IMR-90 (cell line): ENCODE results near the gene PARP12. TPM values are rescaled to one million over a fixed set of nuclear protein-coding genes. Genes with fewer than 3 reads are reported as not detected.

ENCODE experiments used
- ATAC-seq: fragments of 200-7000 bp; cut with Tn5 transposase; 2 replicates; pipeline ENCODE4 v1.9.1; 2020; ENCODE audit warnings: low read depth, mild to moderate bottlenecking, moderate library complexity
- BruUV-seq: library from RNA; stranded (reverse); fragments of 400-500 nt; replicated peaks from 2 replicates; lab custom pipeline; 2021; lab: Mats Ljungman, UMichigan
- CTCF ChIA-PET: fragments of 300-600 bp; formaldehyde crosslinking; extraction: SDS; loops from one replicate; lab custom pipeline; 2021; ENCODE audit warnings: antibody characterized with exemption; lab: Yijun Ruan, JAX
- POLR2A ChIA-PET: fragments of 300-600 bp; sonication (Branson Sonifier 250); formaldehyde crosslinking; loops from one replicate; lab custom pipeline; 2022; ENCODE audit warnings: antibody characterized with exemption; ENCODE audit not compliant: unreplicated experiment; lab: Charles Lee
- DNase-seq: peaks from one replicate; pipeline ENCODE4 v3.0.0; 2013
- H2AFZ ChIP-seq: replicated peaks from 2 replicates; pipeline ENCODE3; 2013; ENCODE audit warnings: low read length, mild to moderate bottlenecking; ENCODE audit not compliant: poor library complexity
- H2AK5ac ChIP-seq: 2 replicates; pipeline ENCODE4 v1.6.1; 2013; ENCODE audit warnings: low read depth, low read length, inconsistent platforms
- H2AK9ac ChIP-seq: replicated peaks from 2 replicates; pipeline ENCODE3; 2013; ENCODE audit warnings: mild to moderate bottlenecking, low read depth, low read length, moderate library complexity; ENCODE audit not compliant: poor library complexity
- H2BK120ac ChIP-seq: 2 replicates; pipeline ENCODE4 v1.6.1; 2013; ENCODE audit warnings: low read depth, low read length, inconsistent platforms
- H2BK15ac ChIP-seq: 3 replicates; pipeline ENCODE4 v1.6.1; 2013; ENCODE audit warnings: low read depth, low read length, inconsistent platforms
- H2BK20ac ChIP-seq: 2 replicates; pipeline ENCODE4 v1.6.1; 2013; ENCODE audit warnings: low read depth, mild to moderate bottlenecking, inconsistent platforms, low read length, moderate library complexity
- H2BK5ac ChIP-seq: 2 replicates; pipeline ENCODE4 v1.6.1; 2013; ENCODE audit warnings: mild to moderate bottlenecking, low read depth, low read length, inconsistent platforms; ENCODE audit not compliant: poor library complexity, severe bottlenecking
- H3K14ac ChIP-seq: replicated peaks from 2 replicates; pipeline ENCODE4 v1.6.1; 2013; ENCODE audit warnings: low read depth, low read length, inconsistent platforms
- H3K18ac ChIP-seq: 2 replicates; pipeline ENCODE4 v1.6.1; 2013; ENCODE audit warnings: low read depth, low read length, control low read depth
- H3K23ac ChIP-seq: 2 replicates; pipeline ENCODE4 v1.6.1; 2013; ENCODE audit warnings: low read depth, low read length, inconsistent platforms
- H3K27ac ChIP-seq: 2 replicates; pipeline ENCODE4 v1.5.1; 2013; ENCODE audit warnings: mild to moderate bottlenecking, control low read depth, low read length; ENCODE audit not compliant: insufficient read depth
- H3K27me3 ChIP-seq: 2 replicates; pipeline ENCODE4 v1.6.1; 2013; ENCODE audit warnings: low read length; ENCODE audit not compliant: control insufficient read depth, insufficient read depth
- H3K36me3 ChIP-seq: 2 replicates; pipeline ENCODE4 v1.6.1; 2013; ENCODE audit warnings: low read length, mixed read lengths; ENCODE audit not compliant: control insufficient read depth, insufficient read depth
- H3K4ac ChIP-seq: 2 replicates; pipeline ENCODE4 v1.6.1; 2013; ENCODE audit warnings: low read depth, low read length, inconsistent platforms
- H3K4me1 ChIP-seq: 2 replicates; pipeline ENCODE4 v1.6.1; 2013; ENCODE audit warnings: low read length, mixed read lengths; ENCODE audit not compliant: control insufficient read depth, insufficient read depth
- H3K4me2 ChIP-seq: 2 replicates; pipeline ENCODE4 v1.6.1; 2013; ENCODE audit warnings: low read depth, mild to moderate bottlenecking, control low read depth, low read length, moderate library complexity
- H3K4me3 ChIP-seq: 2 replicates; pipeline ENCODE4 v1.5.1; 2013; ENCODE audit warnings: low read depth, mild to moderate bottlenecking, control low read depth, low read length, moderate library complexity; ENCODE audit not compliant: insufficient read depth
- H3K56ac ChIP-seq: 2 replicates; pipeline ENCODE4 v1.6.1; 2013; ENCODE audit warnings: low read length, inconsistent platforms; ENCODE audit not compliant: insufficient read depth; ENCODE audit errors: extremely low read depth
- H3K79me1 ChIP-seq, 2 experiments: 2 replicates each; pipeline ENCODE4 v1.6.1; 2013; ENCODE audit warnings: low read length in 2 of 2, inconsistent platforms in 1 of 2, low read depth in 1 of 2
- H3K9ac ChIP-seq: 2 replicates; pipeline ENCODE4 v1.6.1; 2013; ENCODE audit warnings: low read depth, low read length, control low read depth
- H3K9me1 ChIP-seq: 2 replicates; pipeline ENCODE4 v1.6.1; 2013; ENCODE audit warnings: low read length, inconsistent platforms; ENCODE audit not compliant: insufficient read depth
- H3K9me3 ChIP-seq: 2 replicates; pipeline ENCODE4 v1.6.1; 2013; ENCODE audit warnings: low read length; ENCODE audit not compliant: control insufficient read depth, insufficient read depth
- H4K20me1 ChIP-seq: 2 replicates; pipeline ENCODE4 v1.6.1; 2013; ENCODE audit warnings: low read length, inconsistent platforms; ENCODE audit not compliant: insufficient read depth
- H4K5ac ChIP-seq: 2 replicates; pipeline ENCODE4 v1.6.1; 2013; ENCODE audit warnings: mild to moderate bottlenecking, low read depth, low read length, control low read depth
- H4K8ac ChIP-seq, 2 experiments: 2 replicates each; pipeline ENCODE4 v1.6.1; 2013; ENCODE audit warnings: low read depth in 2 of 2, low read length in 2 of 2, control low read depth in 1 of 2, inconsistent platforms in 1 of 2
- H4K91ac ChIP-seq: 2 replicates; pipeline ENCODE4 v1.6.1; 2013; ENCODE audit warnings: low read depth, low read length, inconsistent platforms; ENCODE audit not compliant: insufficient read depth
- BHLHE40 ChIP-seq: fragments of 150-350 bp; IDR thresholded peaks from 2 replicates; pipeline ENCODE4 v1.6.1; 2016; ENCODE audit warnings: mild to moderate bottlenecking, low read depth, low read length
- CEBPB ChIP-seq: IDR thresholded peaks from 2 replicates; pipeline ENCODE4 v1.6.1; 2012; ENCODE audit warnings: low read depth, low read length, improper control_type of control experiment
- CHD1 ChIP-seq: IDR thresholded peaks from 2 replicates; pipeline ENCODE4 v1.6.1; 2012; ENCODE audit warnings: low read depth, low read length, improper control_type of control experiment
- CTCF ChIP-seq: conservative IDR thresholded peaks from 2 replicates; pipeline ENCODE4 v1.5.1; 2012; ENCODE audit warnings: mild to moderate bottlenecking, low read depth, low read length, improper control_type of control experiment
- ELK1 ChIP-seq: fragments of 150-350 bp; IDR thresholded peaks from 2 replicates; pipeline ENCODE4 v1.6.1; 2016; ENCODE audit warnings: low read depth, mild to moderate bottlenecking, low read length, moderate library complexity, borderline replicate concordance
- FOS ChIP-seq: fragments of 150-350 bp; IDR thresholded peaks from 2 replicates; pipeline ENCODE4 v1.6.1; 2016; ENCODE audit warnings: low read depth, low read length
- MAFK ChIP-seq: IDR thresholded peaks from 2 replicates; pipeline ENCODE4 v1.6.1; 2012; ENCODE audit warnings: low read depth, low read length, improper control_type of control experiment
- MAZ ChIP-seq: IDR thresholded peaks from 2 replicates; pipeline ENCODE4 v1.6.1; 2012; ENCODE audit warnings: low read depth, mild to moderate bottlenecking, low read length, improper control_type of control experiment, moderate library complexity, borderline replicate concordance
- MXI1 ChIP-seq: IDR thresholded peaks from 2 replicates; pipeline ENCODE4 v1.6.1; 2012; ENCODE audit warnings: low read depth, mild to moderate bottlenecking, low read length, moderate library complexity, borderline replicate concordance
- NFE2L2 ChIP-seq: fragments of 150-350 bp; IDR thresholded peaks from 2 replicates; pipeline ENCODE4 v1.6.1; 2016; ENCODE audit warnings: low read depth, mild to moderate bottlenecking, low read length
- POLR2A ChIP-seq: IDR thresholded peaks from 2 replicates; pipeline ENCODE4 v1.6.1; 2012; ENCODE audit warnings: mild to moderate bottlenecking, low read depth, low read length
- RAD21 ChIP-seq: IDR thresholded peaks from 2 replicates; pipeline ENCODE4 v1.6.1; 2012; ENCODE audit warnings: low read length, improper control_type of control experiment
- RCOR1 ChIP-seq: IDR thresholded peaks from 2 replicates; pipeline ENCODE4 v1.6.1; 2012; ENCODE audit warnings: mild to moderate bottlenecking, low read length, improper control_type of control experiment; ENCODE audit not compliant: insufficient replicate concordance
- RFX5 ChIP-seq: IDR thresholded peaks from 2 replicates; pipeline ENCODE4 v1.8.0; 2012; ENCODE audit warnings: low read depth, mild to moderate bottlenecking, low read length, moderate library complexity
- SMC3 ChIP-seq: fragments of 150-350 bp; IDR thresholded peaks from 2 replicates; pipeline ENCODE4 v1.6.1; 2016; ENCODE audit warnings: low read depth, mild to moderate bottlenecking, antibody characterized with exemption, low read length, moderate library complexity
- USF2 ChIP-seq: fragments of 150-350 bp; IDR thresholded peaks from 2 replicates; pipeline ENCODE4 v1.6.1; 2017; ENCODE audit warnings: mild to moderate bottlenecking, antibody characterized with exemption, low read length, low read depth
- WGBS, 2 experiments: methylation state at CpG; one replicate each; pipeline versions ENCODE4 v1.1.5 to v1.1.7; 2013; ENCODE audit warnings: missing lambda C conversion rate in 2 of 2; ENCODE audit not compliant: insufficient read length in 1 of 2; ENCODE audit errors: extremely low coverage in 2 of 2; 5-methylcytosine and 5-hydroxymethylcytosine counted together
- dilution Hi-C: fragments of 300-500 bp; cut with HindIII; formaldehyde crosslinking; loops from one replicate; pipeline ENCODE4 v1.14.3; 2018; ENCODE audit warnings: low sequenced_read_pairs; ENCODE audit not compliant: unreplicated experiment
- in situ Hi-C: fragments of 300-500 bp; cut with MboI; formaldehyde crosslinking; loops from 3 replicates; pipeline ENCODE4 v1.14.3; 2019; ENCODE audit warnings: low sequenced_read_pairs, inconsistent platforms, mixed read lengths
- intact Hi-C: fragments of 100-400 bp; cut with micrococcal nuclease; formaldehyde crosslinking; loops from 2 replicates; pipeline ENCODE4 v1.10.0; 2022
- polyA plus RNA-seq, 3 experiments: library from polyadenylated mRNA; depleted of rRNA; stranded (reverse); fragments of >200 nt; gene quantifications; 2 replicates each; pipeline ENCODE4 v1.2.3, GENCODE V29; 2012; ENCODE audit warnings: low replicate concordance in 1 of 3
- total RNA-seq: library from RNA; depleted of rRNA; stranded (reverse); fragments of >200 nt; gene quantifications from 2 replicates; pipeline ENCODE4 v1.2.3, GENCODE V29; 2012

PARP12 gene
- total and polyA plus RNA-seq, 2 of the 4 experiments (the other 2 are of a cell fraction): 7.2 to 11.3 TPM

- no peak overlapping the region for H3K18ac ChIP-seq
- POLR2A ChIA-PET: no interaction called here
- no peaks in the 10 kb centered on the region for H4K20me1 ChIP-seq
- no peak overlapping the region for H2BK20ac ChIP-seq
- H3K79me1 ChIP-seq: peaks cover 3 to 7% of the 10 kb centered on the region in 2 experiments; a peak in 1 of 4 replicates
- no peak overlapping the region for H2AFZ ChIP-seq
- H3K27me3 ChIP-seq: peaks cover 4% of the 10 kb centered on the region
- no peak overlapping the region for H3K27ac ChIP-seq
- H4K8ac ChIP-seq: no peak overlapping the region
- H2AK9ac ChIP-seq: no peak overlapping the region
- BruUV-seq: no TSS peak
- dilution Hi-C loops: no loop called here
- H3K9ac ChIP-seq: no peak overlapping the region
- H3K36me3 ChIP-seq: no peaks in the 10 kb centered on the region
- TF ChIP-seq SMC3: no peak
- TF ChIP-seq CEBPB: no peak
- TF ChIP-seq RCOR1: no peak
- TF ChIP-seq USF2: no peak
- TF ChIP-seq BHLHE40: no peak
- no peak for TF ChIP-seq RAD21
- TF ChIP-seq CHD1: no peak
- TF ChIP-seq NFE2L2: no peak
- TF ChIP-seq MAZ: no peak
- TF ChIP-seq CTCF: no peak
- no peak for TF ChIP-seq POLR2A
- no peak for TF ChIP-seq FOS
- TF ChIP-seq ELK1: no peak
- TF ChIP-seq MXI1: no peak
- no peak for TF ChIP-seq RFX5
- TF ChIP-seq MAFK: no peak
- H2BK120ac ChIP-seq: no peak overlapping the region
- no peak overlapping the region for H3K4me3 ChIP-seq
- ATAC-seq: no peak
- H4K5ac ChIP-seq: no peak overlapping the region
- H3K14ac ChIP-seq: no peak overlapping the region
- H3K4me2 ChIP-seq: no peak overlapping the region
- intact Hi-C loops: no loop called here
- CTCF ChIA-PET: no interaction called here
- no peak overlapping the region for H3K4ac ChIP-seq
- no peaks in the 10 kb centered on the region for H3K9me1 ChIP-seq
- H2BK15ac ChIP-seq: no peak overlapping the region
- H3K23ac ChIP-seq: no peak overlapping the region
- H2BK5ac ChIP-seq: no peak overlapping the region
- no peak for DNase-seq
- WGBS, 2 experiments: no CpG with 5 or more reads among the region's 2 CpGs
- H4K91ac ChIP-seq: no peak overlapping the region
- in situ Hi-C loops: no loop called here
- no peak overlapping the region for H3K56ac ChIP-seq
- H3K4me1 ChIP-seq: no peaks in the 10 kb centered on the region
- no peak overlapping the region for H2AK5ac ChIP-seq
- peaks cover 7% of the 10 kb centered on the region for H3K9me3 ChIP-seq
Observed at GRCh38 chr7:140068033-140068432, 5.3 kb upstream of the PARP12 start.
